Duodenal mucosa (tissue), 2 donors: ENCODE data around the gene ABHD4.

ENCODE experiments used
- H3K27ac ChIP-seq: one replicate; pipeline ENCODE4 v1.7.0; 2013; ENCODE audit warnings: low read depth, low read length
- H3K27me3 ChIP-seq, 2 donors: one replicate each; pipeline ENCODE4 v1.7.0; 2013; ENCODE audit warnings: low read length in 2 of 2, control low read depth in 1 of 2; ENCODE audit not compliant: insufficient read depth in 2 of 2, control insufficient read depth in 1 of 2
- H3K36me3 ChIP-seq, 2 donors: one replicate each; pipeline ENCODE4 v1.7.0; 2013; ENCODE audit warnings: low read length in 2 of 2, control low read depth in 1 of 2; ENCODE audit not compliant: insufficient read depth in 2 of 2, control insufficient read depth in 1 of 2
- H3K4me1 ChIP-seq, 2 donors: one replicate each; pipeline ENCODE4 v1.7.0; 2013; ENCODE audit warnings: low read length in 2 of 2, control low read depth in 1 of 2; ENCODE audit not compliant: insufficient read depth in 2 of 2, control insufficient read depth in 1 of 2
- H3K4me3 ChIP-seq, 2 donors: one replicate each; pipeline ENCODE4 v1.7.0; 2013; ENCODE audit warnings: low read length in 2 of 2, low read depth in 1 of 2
- H3K9ac ChIP-seq, 2 donors: one replicate each; pipeline ENCODE4 v1.7.0; 2013; ENCODE audit warnings: low read length in 2 of 2, low read depth in 1 of 2
- H3K9me3 ChIP-seq, 2 donors: one replicate each; pipeline ENCODE4 v1.7.0; 2013; ENCODE audit warnings: low read length in 2 of 2, control low read depth in 1 of 2; ENCODE audit not compliant: control insufficient read depth in 1 of 2

ABHD4 gene

DNA sequence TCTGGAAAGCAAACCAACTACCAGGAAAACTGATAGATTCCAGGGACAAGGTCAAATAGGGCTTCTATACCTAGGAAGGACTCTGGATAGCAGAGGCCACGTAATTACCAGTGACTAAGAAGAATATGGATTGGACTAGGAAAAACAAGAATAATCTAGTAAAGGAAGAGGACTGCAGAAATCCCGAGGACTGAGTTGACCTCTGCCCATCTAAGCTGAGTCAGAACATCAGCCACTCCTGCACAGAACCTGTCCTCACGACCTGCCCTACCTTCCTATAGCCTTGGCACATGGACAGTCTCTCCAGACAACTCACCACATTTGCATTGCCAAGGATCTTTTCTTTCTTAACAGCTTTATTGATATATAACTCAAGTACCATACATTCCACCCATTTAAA lies 43.7 kb downstream of the ABHD4 start:
- no peak overlapping the region for H3K4me3 ChIP-seq
- H3K36me3 ChIP-seq, result no peaks in the 10 kb centered on the region
- no peak overlapping the region for H3K9ac ChIP-seq
- peaks cover 0 to 7% of the 10 kb centered on the region in 2 donors for H3K4me1 ChIP-seq
- H3K9me3 ChIP-seq, result no peaks in the 10 kb centered on the region
- no peaks in the 10 kb centered on the region for H3K27me3 ChIP-seq
- no peak overlapping the region for H3K27ac ChIP-seq

DNA sequence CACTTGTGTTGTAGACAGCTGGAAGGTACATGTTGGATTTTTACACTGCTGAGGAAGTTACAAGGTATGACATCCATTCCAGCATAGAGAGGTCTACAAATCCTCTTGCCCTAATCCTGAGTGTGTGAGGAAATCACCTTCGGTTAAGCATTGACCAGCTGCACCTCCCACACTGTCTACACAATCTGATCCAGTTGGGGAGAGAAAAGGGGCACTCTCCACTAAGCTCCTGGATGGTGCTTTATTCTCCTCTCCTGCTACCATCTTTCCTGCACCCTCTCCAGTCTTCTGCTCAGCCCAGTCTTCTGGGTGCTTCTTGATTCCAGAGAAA lies 46.2 kb downstream of the ABHD4 start, which contains the start of gene OR6J1:
Gene OR6J1 (minus strand): TSS at position 48 of the 331 bp plus-strand sequence. CDS start 9,541 bp downstream, outside the sequence.
- Histone ChIP-seq H3K4me3 (no peak within 1 kb of the TSS), H3K36me3 (no peaks in the 10 kb centered on the region), H3K9ac (no peak within 1 kb of the TSS), H3K9me3 (no peaks in the 10 kb centered on the region), H3K4me1 (peaks cover 0 to 7% of the 10 kb centered on the region in 2 donors), H3K27me3 (no peaks in the 10 kb centered on the region), H3K27ac (no peak within 1 kb of the TSS)

- H3K27ac ChIP-seq, result no peak overlapping the region
- no peaks in the 10 kb centered on the region for H3K27me3 ChIP-seq
- no peaks in the 10 kb centered on the region for H3K36me3 ChIP-seq
Observed at GRCh38 chr14:22646570-22647254, 48.6 kb downstream of the ABHD4 start.

DNA sequence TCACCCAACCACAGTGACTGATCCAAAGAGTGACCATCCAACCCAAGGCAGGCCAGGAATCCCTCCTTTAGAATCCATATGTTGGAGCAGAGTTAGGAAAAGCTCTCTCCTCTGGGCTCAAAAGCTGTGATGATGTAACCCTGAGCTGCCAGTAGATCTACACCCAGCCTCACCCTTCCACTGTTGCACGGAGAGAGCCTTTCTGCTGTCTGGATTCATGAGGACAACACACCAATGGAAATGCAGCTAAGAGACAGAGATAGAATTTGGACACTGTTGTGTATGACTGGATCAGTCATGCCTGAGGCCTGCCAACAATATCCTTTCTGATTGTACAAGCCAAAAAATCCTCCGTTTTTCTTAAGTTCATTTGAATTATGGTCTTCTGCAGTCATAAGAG lies 50.4 kb downstream of the ABHD4 start:
- no peak overlapping the region for H3K27ac ChIP-seq
- no peak overlapping the region for H3K9ac ChIP-seq
- no peaks in the 10 kb centered on the region for H3K36me3 ChIP-seq
- peaks cover 0 to 7% of the 10 kb centered on the region in 2 donors for H3K4me1 ChIP-seq
- H3K27me3 ChIP-seq, result no peaks in the 10 kb centered on the region
- no peaks in the 10 kb centered on the region for H3K9me3 ChIP-seq
- no peak overlapping the region for H3K4me3 ChIP-seq

More at GRCh38 chr14:22646570-22647254, 48.6 kb downstream of the ABHD4 start:
- Histone ChIP-seq H3K4me3 (no peak overlapping the region), H3K9ac (no peak overlapping the region), H3K9me3 (no peaks in the 10 kb centered on the region), H3K4me1 (peaks cover 0 to 7% of the 10 kb centered on the region in 2 donors)

DNA sequence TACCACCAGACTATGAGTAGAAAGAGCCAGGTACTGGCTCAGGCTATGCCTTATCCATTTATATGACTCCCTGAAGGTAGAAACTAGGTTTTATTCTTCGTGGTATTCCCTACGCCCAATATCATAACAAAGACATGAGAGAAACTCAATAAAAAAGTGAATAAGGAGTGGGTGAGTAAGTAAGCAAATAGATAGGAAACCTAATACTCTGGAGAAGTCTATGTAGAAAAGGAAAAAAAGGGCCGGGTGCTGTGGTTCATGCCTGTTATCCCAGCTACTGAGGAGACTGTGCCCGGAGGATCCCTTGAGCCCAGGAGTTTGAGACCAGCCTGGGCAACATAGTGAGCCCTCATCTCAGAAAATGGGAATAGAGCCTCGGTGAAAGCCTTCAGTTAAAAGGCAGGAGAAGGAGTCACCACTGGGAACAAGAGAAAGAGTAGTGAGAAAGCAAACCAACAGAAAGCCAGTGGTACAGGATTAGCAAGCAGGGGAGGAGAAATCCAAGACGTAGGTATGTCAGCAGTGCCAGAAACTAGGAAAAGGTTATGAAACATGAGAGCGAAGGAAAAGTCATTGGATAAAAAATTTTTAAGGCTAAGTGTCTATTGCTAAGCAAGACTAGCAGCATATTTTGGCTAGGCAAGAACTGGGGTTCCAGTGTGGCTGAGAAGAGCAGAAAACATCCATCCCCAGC lies 52.1 kb downstream of the ABHD4 start:
- H3K27ac ChIP-seq, result no peak overlapping the region
- H3K36me3 ChIP-seq, result no peaks in the 10 kb centered on the region
- H3K4me3 ChIP-seq, result no peak overlapping the region
- H3K9ac ChIP-seq, result no peak overlapping the region
- no peaks in the 10 kb centered on the region for H3K4me1 ChIP-seq
- no peaks in the 10 kb centered on the region for H3K27me3 ChIP-seq
- H3K9me3 ChIP-seq, result no peaks in the 10 kb centered on the region

GRCh38 chr14:22650960-22651521 lies 52.9 kb downstream of the ABHD4 start:
- H3K27ac ChIP-seq, result no peak overlapping the region
- no peaks in the 10 kb centered on the region for H3K4me1 ChIP-seq
- H3K36me3 ChIP-seq, result no peaks in the 10 kb centered on the region
- H3K9me3 ChIP-seq, result no peaks in the 10 kb centered on the region
- H3K9ac ChIP-seq, result no peak overlapping the region
- no peak overlapping the region for H3K4me3 ChIP-seq
- no peaks in the 10 kb centered on the region for H3K27me3 ChIP-seq

DNA sequence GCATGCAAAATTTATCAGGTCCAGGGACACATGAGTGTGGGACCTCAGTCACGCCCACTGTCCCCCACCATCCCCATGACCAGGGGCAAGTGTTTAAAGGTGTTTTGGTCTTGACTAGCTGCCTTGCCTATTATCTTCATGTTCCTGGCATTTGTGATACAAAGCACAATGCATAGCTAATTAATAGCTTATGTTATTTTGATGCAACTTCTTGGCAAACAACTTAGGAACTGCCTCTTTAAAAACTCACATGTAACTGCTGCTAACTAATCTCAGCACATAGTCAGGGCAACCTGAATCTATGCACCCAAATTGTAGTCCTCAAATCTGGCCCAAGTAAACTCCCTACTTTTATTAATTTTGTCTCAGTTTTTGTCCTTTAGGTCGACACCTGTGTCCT lies 53.5 kb downstream of the ABHD4 start:
- H3K27me3 ChIP-seq, result no peaks in the 10 kb centered on the region
- peaks cover 2 to 3% of the 10 kb centered on the region in 2 donors for H3K4me1 ChIP-seq
- H3K9ac ChIP-seq, result no peak overlapping the region
- H3K36me3 ChIP-seq, result no peaks in the 10 kb centered on the region
- H3K4me3 ChIP-seq, result no peak overlapping the region
- no peaks in the 10 kb centered on the region for H3K9me3 ChIP-seq
- H3K27ac ChIP-seq, result no peak overlapping the region

- Histone ChIP-seq H3K9ac (peak overlapping the region in 1 of 2 donors; percentile 0), H3K27ac (no peak overlapping the region), H3K4me3 (no peak overlapping the region), H3K9me3 (no peaks in the 10 kb centered on the region), H3K27me3 (no peaks in the 10 kb centered on the region), H3K4me1 (peaks cover 11 to 13% of the 10 kb centered on the region in 2 donors), H3K36me3 (no peaks in the 10 kb centered on the region)
Observed at GRCh38 chr14:22653012-22653621, 55.0 kb downstream of the ABHD4 start.

GRCh38 chr14:22656226-22656625 lies 58.1 kb downstream of the ABHD4 start:
- Histone ChIP-seq H3K4me1 (peaks cover 13 to 16% of the 10 kb centered on the region in 2 donors), H3K9me3 (no peaks in the 10 kb centered on the region), H3K27ac (no peak overlapping the region), H3K9ac (no peak overlapping the region), H3K4me3 (no peak overlapping the region), H3K36me3 (no peaks in the 10 kb centered on the region), H3K27me3 (no peaks in the 10 kb centered on the region)
